ENCODE data around the gene OSBPL6. TPM values are rescaled to one million over a fixed set of nuclear protein-coding genes. Genes with fewer than 3 reads are reported as not detected.

The OSBPL6 gene
- total RNA-seq, 1 experiment from 2014 or later, result 4.6 TPM

DNA sequence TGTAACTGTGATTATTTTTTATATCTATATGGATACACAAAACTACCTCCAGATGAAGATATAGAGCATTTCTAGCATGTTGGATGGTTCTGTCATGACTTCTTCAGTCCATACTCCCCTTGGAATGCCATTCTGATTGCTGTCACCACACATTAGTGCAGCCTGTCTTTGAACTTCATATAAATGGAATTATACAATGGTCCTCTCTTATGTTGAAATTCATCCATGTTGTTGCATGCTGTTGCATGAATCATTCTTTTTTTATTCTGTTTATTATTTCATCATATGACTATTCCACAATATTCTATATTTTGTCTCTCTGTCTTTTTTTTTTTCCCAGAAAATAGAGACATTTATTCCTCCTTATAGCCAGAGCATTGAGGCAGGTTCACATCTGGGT, 74.1 kb downstream of the OSBPL6 start:
- Histone ChIP-seq H2BK12ac (ENCODE audit: insufficient read length, low read depth, low read length) (no peak overlapping the region), H3K27ac (ENCODE audit: insufficient read length, low read depth, low read length) (no peak overlapping the region), H3K79me2 (ENCODE audit: insufficient read depth, low read length) (no peaks in the 10 kb centered on the region), H4K20me1 (ENCODE audit: control insufficient read depth, insufficient read depth, insufficient read length) (no peaks in the 10 kb centered on the region), H3K9ac (ENCODE audit: extremely low read depth, insufficient read length, low read length) (no peak overlapping the region), H4K91ac (ENCODE audit: insufficient read length, low read depth, low read length) (no peak overlapping the region), H3K79me1 (ENCODE audit: insufficient read depth, low read depth, low read length, poor library complexity, severe bottlenecking) (no peaks in the 10 kb centered on the region), H4K5ac (ENCODE audit: insufficient read length, low read depth, low read length) (no peak overlapping the region), H2AK5ac (ENCODE audit: insufficient read length, low read length) (no peak overlapping the region), H3K4me1 (ENCODE audit: insufficient read depth, low read length) (peaks cover 2% of the 10 kb centered on the region; the same call in 1 of the 2 replicates), H2BK20ac (ENCODE audit: low read depth, low read length, poor library complexity, severe bottlenecking) (no peak overlapping the region), H4K8ac (replicated peaks; ENCODE audit: insufficient read length, low read depth, low read length) (no peak overlapping the region), H2BK120ac (ENCODE audit: low read depth, low read length, poor library complexity, severe bottlenecking) (no peak overlapping the region), H3K23ac (ENCODE audit: insufficient read length, low read depth, low read length) (no peak overlapping the region), H3K4ac (ENCODE audit: low read depth, low read length) (no peak overlapping the region), H3K18ac (ENCODE audit: insufficient read length, low read depth, low read length) (no peak overlapping the region), H2BK15ac (ENCODE audit: low read depth, low read length) (no peak overlapping the region), H3K56ac (ENCODE audit: insufficient read length, low read depth, low read length) (no peak overlapping the region), H3K14ac (ENCODE audit: insufficient read depth, low read length) (no peak overlapping the region), H3T11ph (ENCODE audit: low read length) (no peak overlapping the region), H3K23me2 (ENCODE audit: insufficient read length, low read depth, low read length, poor library complexity, severe bottlenecking) (no peaks in the 10 kb centered on the region), H2BK5ac (ENCODE audit: insufficient read length, low read length) (no peak overlapping the region), H3K9me3 (ENCODE audit: control insufficient read depth, low read depth, low read length) (no peaks in the 10 kb centered on the region), H2AFZ (ENCODE audit: low read length) (no peak overlapping the region), H3K27me3 (ENCODE audit: insufficient read depth, low read length) (no peaks in the 10 kb centered on the region), H3K4me2 (ENCODE audit: insufficient read depth, insufficient read length, low read length) (no peak overlapping the region)
- Mint-ChIP-seq H3K27ac (no peak overlapping the region), H3K9me3 (no peaks in the 10 kb centered on the region), H3K27me3 (ENCODE audit: low read depth) (no peaks in the 10 kb centered on the region), H3K4me3 (no peak overlapping the region), H3K4me1 (peaks cover 23 to 27% of the 10 kb centered on the region in 2 experiments), H3K36me3 (ENCODE audit: insufficient read depth in 1 of 3, low read depth in 3 of 3) (no peaks in the 10 kb centered on the region; a peak in 1 of 7 replicates)
- DNase-seq, result no peak
- TF ChIP-seq, protein P1, sequence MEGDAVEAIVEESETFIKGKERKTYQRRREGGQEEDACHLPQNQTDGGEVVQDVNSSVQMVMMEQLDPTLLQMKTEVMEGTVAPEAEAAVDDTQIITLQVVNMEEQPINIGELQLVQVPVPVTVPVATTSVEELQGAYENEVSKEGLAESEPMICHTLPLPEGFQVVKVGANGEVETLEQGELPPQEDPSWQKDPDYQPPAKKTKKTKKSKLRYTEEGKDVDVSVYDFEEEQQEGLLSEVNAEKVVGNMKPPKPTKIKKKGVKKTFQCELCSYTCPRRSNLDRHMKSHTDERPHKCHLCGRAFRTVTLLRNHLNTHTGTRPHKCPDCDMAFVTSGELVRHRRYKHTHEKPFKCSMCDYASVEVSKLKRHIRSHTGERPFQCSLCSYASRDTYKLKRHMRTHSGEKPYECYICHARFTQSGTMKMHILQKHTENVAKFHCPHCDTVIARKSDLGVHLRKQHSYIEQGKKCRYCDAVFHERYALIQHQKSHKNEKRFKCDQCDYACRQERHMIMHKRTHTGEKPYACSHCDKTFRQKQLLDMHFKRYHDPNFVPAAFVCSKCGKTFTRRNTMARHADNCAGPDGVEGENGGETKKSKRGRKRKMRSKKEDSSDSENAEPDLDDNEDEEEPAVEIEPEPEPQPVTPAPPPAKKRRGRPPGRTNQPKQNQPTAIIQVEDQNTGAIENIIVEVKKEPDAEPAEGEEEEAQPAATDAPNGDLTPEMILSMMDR (conservative IDR thresholded peaks at IDR 0.05), result no peak

Data from H9 (cell line).